Panc1 (cell line): ENCODE measurements around the gene SERTAD4. TPM values are rescaled to one million over a fixed set of nuclear protein-coding genes. Genes with fewer than 3 reads are reported as not detected.

Source experiments
- ATAC-seq: fragments of 200-7000 bp; cut with Tn5 transposase; 2 replicates; pipeline ENCODE4 v1.9.1; 2020; ENCODE audit warnings: mild to moderate bottlenecking, moderate library complexity
- BruUV-seq: library from RNA; stranded (reverse); fragments of 400-500 nt; replicated peaks from 2 replicates; lab custom pipeline; 2021; lab: Mats Ljungman, UMichigan
- CTCF ChIA-PET: fragments of 300-600 bp; sonication (Branson Sonifier 250); formaldehyde crosslinking; loops from one replicate; lab custom pipeline; 2022; ENCODE audit warnings: antibody characterized with exemption; lab: Charles Lee
- POLR2A ChIA-PET: fragments of 300-600 bp; sonication (Branson Sonifier 250); formaldehyde crosslinking; loops from one replicate; lab custom pipeline; 2022; ENCODE audit warnings: antibody characterized with exemption; lab: Charles Lee
- DNase-seq: peaks from one replicate; pipeline ENCODE4 v3.0.0-alpha.2; 2010; ENCODE audit warnings: low read depth, low spot score
- H3K27ac ChIP-seq: 2 replicates; pipeline ENCODE4 v1.5.1; 2011; ENCODE audit warnings: mild to moderate bottlenecking, low read length, inconsistent platforms
- H3K27me3 ChIP-seq: fragments of 200-500 bp; sonication (Bioruptor generic); 2 replicates; pipeline ENCODE4 v1.6.0; 2014; ENCODE audit warnings: low read length, inconsistent platforms; ENCODE audit not compliant: control insufficient read depth, insufficient read depth
- H3K36me3 ChIP-seq: fragments of 200-500 bp; sonication (Bioruptor generic); 2 replicates; pipeline ENCODE4 v1.5.1; 2014; ENCODE audit warnings: inconsistent platforms, mild to moderate bottlenecking, low read length, moderate library complexity; ENCODE audit not compliant: control insufficient read depth, insufficient read depth
- H3K4me1 ChIP-seq: 2 replicates; pipeline ENCODE4 v1.5.1; 2011; ENCODE audit warnings: inconsistent platforms, mild to moderate bottlenecking, low read length, moderate library complexity; ENCODE audit not compliant: control insufficient read depth, insufficient read depth
- H3K4me3 ChIP-seq, 2 experiments: 2 replicates each; pipeline ENCODE4 v1.5.1; 2011 to 2012; ENCODE audit warnings: low read depth in 2 of 2, low read length in 2 of 2, mild to moderate bottlenecking in 2 of 2, inconsistent platforms in 1 of 2, moderate library complexity in 1 of 2
- H3K9me3 ChIP-seq: fragments of 200-500 bp; sonication (Bioruptor generic); 2 replicates; pipeline ENCODE4 v1.5.1; 2014; ENCODE audit warnings: low read depth, mild to moderate bottlenecking, inconsistent platforms, low read length, moderate library complexity; ENCODE audit not compliant: control insufficient read depth, insufficient read depth
- POLR2AphosphoS5 ChIP-seq: IDR thresholded peaks from 2 replicates; pipeline ENCODE4 v1.6.1; 2012; ENCODE audit warnings: mild to moderate bottlenecking, low read depth, low read length, moderate library complexity
- SIN3A ChIP-seq: IDR thresholded peaks from 2 replicates; pipeline ENCODE4 v1.6.1; 2012; ENCODE audit warnings: low read depth, mild to moderate bottlenecking, low read length, moderate library complexity, borderline replicate concordance; ENCODE audit not compliant: insufficient read depth
- TCF7L2 ChIP-seq: IDR thresholded peaks from 2 replicates; pipeline ENCODE4 v1.6.1; 2011; ENCODE audit warnings: mild to moderate bottlenecking, low read depth, low read length, inconsistent platforms
- in situ Hi-C: cut with HindIII; loops from 2 replicates; pipeline ENCODE4 v1.10.0; 2016; ENCODE audit warnings: low sequenced_read_pairs, low pct_unique_long_range_greater_than_20kb
- intact Hi-C: fragments of 100-400 bp; cut with micrococcal nuclease; formaldehyde crosslinking; loops from one replicate; pipeline ENCODE4 v1.10.0; 2022; ENCODE audit not compliant: unreplicated experiment
- total RNA-seq: library from RNA; stranded (reverse); gene quantifications from one replicate; pipeline ENCODE4 v1.2.1, GENCODE V29; 2021; ENCODE audit not compliant: unreplicated experiment
- TF ChIP-seq, protein P1 (sequence below): fragments of 450-650 bp; IDR thresholded peaks from 2 replicates; pipeline ENCODE4 v1.5.1; 2017; ENCODE audit warnings: mild to moderate bottlenecking
- TF ChIP-seq, protein P2 (sequence below), 2 experiments: IDR thresholded peaks; 2 replicates each; pipeline ENCODE4 v1.6.1; 2011 to 2012; ENCODE audit warnings: low read depth in 2 of 2, control low read depth in 1 of 2, low read length in 1 of 2, mild to moderate bottlenecking in 1 of 2, moderate library complexity in 1 of 2; ENCODE audit not compliant: insufficient read depth in 1 of 2

The SERTAD4 gene
- total RNA-seq, 1 experiment from 2014 or later, result 0.31 TPM

GRCh38 chr1:210198840-210199239, 33.8 kb upstream of the SERTAD4 start:
- Histone ChIP-seq H3K27ac (no peak overlapping the region), H3K4me1 (no peaks in the 10 kb centered on the region), H3K9me3 (no peaks in the 10 kb centered on the region), H3K36me3 (no peaks in the 10 kb centered on the region), H3K4me3 (no peak overlapping the region), H3K27me3 (no peaks in the 10 kb centered on the region)
- intact Hi-C loops (no loop called here), in situ Hi-C loops (no loop called here)
- BruUV-seq, result no TSS peak
- ChIA-PET CTCF (no interaction called here), POLR2A (no interaction called here)
- no peak for TF ChIP-seq TCF7L2
- no peak for TF ChIP-seq SIN3A
- TF ChIP-seq, protein P1, sequence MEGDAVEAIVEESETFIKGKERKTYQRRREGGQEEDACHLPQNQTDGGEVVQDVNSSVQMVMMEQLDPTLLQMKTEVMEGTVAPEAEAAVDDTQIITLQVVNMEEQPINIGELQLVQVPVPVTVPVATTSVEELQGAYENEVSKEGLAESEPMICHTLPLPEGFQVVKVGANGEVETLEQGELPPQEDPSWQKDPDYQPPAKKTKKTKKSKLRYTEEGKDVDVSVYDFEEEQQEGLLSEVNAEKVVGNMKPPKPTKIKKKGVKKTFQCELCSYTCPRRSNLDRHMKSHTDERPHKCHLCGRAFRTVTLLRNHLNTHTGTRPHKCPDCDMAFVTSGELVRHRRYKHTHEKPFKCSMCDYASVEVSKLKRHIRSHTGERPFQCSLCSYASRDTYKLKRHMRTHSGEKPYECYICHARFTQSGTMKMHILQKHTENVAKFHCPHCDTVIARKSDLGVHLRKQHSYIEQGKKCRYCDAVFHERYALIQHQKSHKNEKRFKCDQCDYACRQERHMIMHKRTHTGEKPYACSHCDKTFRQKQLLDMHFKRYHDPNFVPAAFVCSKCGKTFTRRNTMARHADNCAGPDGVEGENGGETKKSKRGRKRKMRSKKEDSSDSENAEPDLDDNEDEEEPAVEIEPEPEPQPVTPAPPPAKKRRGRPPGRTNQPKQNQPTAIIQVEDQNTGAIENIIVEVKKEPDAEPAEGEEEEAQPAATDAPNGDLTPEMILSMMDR, result no peak
- no peak for TF ChIP-seq POLR2AphosphoS5
- TF ChIP-seq, protein P2, sequence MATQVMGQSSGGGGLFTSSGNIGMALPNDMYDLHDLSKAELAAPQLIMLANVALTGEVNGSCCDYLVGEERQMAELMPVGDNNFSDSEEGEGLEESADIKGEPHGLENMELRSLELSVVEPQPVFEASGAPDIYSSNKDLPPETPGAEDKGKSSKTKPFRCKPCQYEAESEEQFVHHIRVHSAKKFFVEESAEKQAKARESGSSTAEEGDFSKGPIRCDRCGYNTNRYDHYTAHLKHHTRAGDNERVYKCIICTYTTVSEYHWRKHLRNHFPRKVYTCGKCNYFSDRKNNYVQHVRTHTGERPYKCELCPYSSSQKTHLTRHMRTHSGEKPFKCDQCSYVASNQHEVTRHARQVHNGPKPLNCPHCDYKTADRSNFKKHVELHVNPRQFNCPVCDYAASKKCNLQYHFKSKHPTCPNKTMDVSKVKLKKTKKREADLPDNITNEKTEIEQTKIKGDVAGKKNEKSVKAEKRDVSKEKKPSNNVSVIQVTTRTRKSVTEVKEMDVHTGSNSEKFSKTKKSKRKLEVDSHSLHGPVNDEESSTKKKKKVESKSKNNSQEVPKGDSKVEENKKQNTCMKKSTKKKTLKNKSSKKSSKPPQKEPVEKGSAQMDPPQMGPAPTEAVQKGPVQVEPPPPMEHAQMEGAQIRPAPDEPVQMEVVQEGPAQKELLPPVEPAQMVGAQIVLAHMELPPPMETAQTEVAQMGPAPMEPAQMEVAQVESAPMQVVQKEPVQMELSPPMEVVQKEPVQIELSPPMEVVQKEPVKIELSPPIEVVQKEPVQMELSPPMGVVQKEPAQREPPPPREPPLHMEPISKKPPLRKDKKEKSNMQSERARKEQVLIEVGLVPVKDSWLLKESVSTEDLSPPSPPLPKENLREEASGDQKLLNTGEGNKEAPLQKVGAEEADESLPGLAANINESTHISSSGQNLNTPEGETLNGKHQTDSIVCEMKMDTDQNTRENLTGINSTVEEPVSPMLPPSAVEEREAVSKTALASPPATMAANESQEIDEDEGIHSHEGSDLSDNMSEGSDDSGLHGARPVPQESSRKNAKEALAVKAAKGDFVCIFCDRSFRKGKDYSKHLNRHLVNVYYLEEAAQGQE (IDR thresholded peaks at IDR 0.05; ENCODE audit: insufficient read depth in 1 of 2, low read depth in 2 of 2, low read length in 1 of 2), result no peak
- DNase-seq (no peak), ATAC-seq (no peak)

GRCh38 chr1:210200124-210200736, 32.4 kb upstream of the SERTAD4 start:
- in situ Hi-C loops, result no loop called here
- no peaks in the 10 kb centered on the region for H3K9me3 ChIP-seq
- DNase-seq, result no peak
- H3K36me3 ChIP-seq, result no peaks in the 10 kb centered on the region
- ChIA-PET POLR2A (no interaction called here), CTCF (no interaction called here)
- no peak overlapping the region for H3K27ac ChIP-seq
- TF ChIP-seq TCF7L2 (no peak), POLR2AphosphoS5 (no peak), SIN3A (no peak)
- TF ChIP-seq, protein P1, result no peak; the same call in 1 of the 2 replicates
- TF ChIP-seq, protein P2 (IDR thresholded peaks at IDR 0.05; ENCODE audit: insufficient read depth in 1 of 2, low read depth in 2 of 2, low read length in 1 of 2), result no peak
- no peak overlapping the region for H3K4me3 ChIP-seq
- ATAC-seq, result no peak
- H3K27me3 ChIP-seq, result no peaks in the 10 kb centered on the region
- H3K4me1 ChIP-seq, result no peaks in the 10 kb centered on the region
- BruUV-seq, result no TSS peak
- intact Hi-C loops, result no loop called here
